K562 (cell line): ENCODE data around the gene CFD. TPM values are rescaled to one million over a fixed set of nuclear protein-coding genes. Genes with fewer than 3 reads are reported as not detected.

Source experiments
- CBFB ChIP-seq: sonication (generic); formaldehyde crosslinking; IDR thresholded peaks from 2 replicates; pipeline ENCODE4 v1.4.0; 2020; ENCODE audit warnings: mild to moderate bottlenecking, missing genetic modification reagents
- CXXC5 ChIP-seq: fragments of 250-450 bp; sonication (Bioruptor Pico); IDR thresholded peaks from 2 replicates; pipeline ENCODE4 v1.8.0; 2022; ENCODE audit warnings: inconsistent platforms, mild to moderate bottlenecking, moderate library complexity
- HDAC2 ChIP-seq: fragments of 450-650 bp; IDR thresholded peaks from 2 replicates; pipeline ENCODE4 v1.6.1; 2016; ENCODE audit warnings: mild to moderate bottlenecking
- HMGN3 ChIP-seq: IDR thresholded peaks from 2 replicates; pipeline ENCODE4 v1.6.1; 2011; ENCODE audit warnings: borderline replicate concordance, low read depth, mild to moderate bottlenecking, mixed read lengths, low read length; ENCODE audit not compliant: insufficient read length; ENCODE audit errors: extremely low read depth
- PCBP1 ChIP-seq: fragments of 200-400 bp; formaldehyde crosslinking; IDR thresholded peaks from 2 replicates; pipeline ENCODE4 v1.6.1; 2018; ENCODE audit warnings: mild to moderate bottlenecking, low read depth, low read length; ENCODE audit not compliant: poor library complexity, severe bottlenecking
- POLR2A ChIP-seq: fragments of 450-650 bp; conservative IDR thresholded peaks from 2 replicates; pipeline ENCODE4 v1.6.1; 2016
- POLR2G ChIP-seq: fragments of 200-400 bp; formaldehyde crosslinking; IDR thresholded peaks from 2 replicates; pipeline ENCODE4 v1.6.1; 2017; ENCODE audit warnings: low read depth, mild to moderate bottlenecking, antibody characterized with exemption, low read length, moderate library complexity
- RBM22 ChIP-seq: fragments of 200-400 bp; formaldehyde crosslinking; IDR thresholded peaks from 2 replicates; pipeline ENCODE4 v1.6.1; 2018; ENCODE audit warnings: low read length, low read depth; ENCODE audit not compliant: poor library complexity, severe bottlenecking
- SFPQ ChIP-seq: fragments of 200-400 bp; formaldehyde crosslinking; IDR thresholded peaks from 2 replicates; pipeline ENCODE4 v1.6.1; 2017; ENCODE audit warnings: mild to moderate bottlenecking, low read depth, low read length, moderate library complexity
- TBP ChIP-seq: optimal IDR thresholded peaks from 2 replicates; pipeline ENCODE3; 2011; ENCODE audit warnings: low read depth, low read length, improper control_type of control experiment
- ZC3H11A ChIP-seq: IDR thresholded peaks from 2 replicates; pipeline ENCODE4 v1.6.1; 2012; ENCODE audit warnings: low read depth, low read length, improper control_type of control experiment
- polyA plus RNA-seq, 8 experiments: library from polyadenylated mRNA; depleted of rRNA in 4 of 8; stranded (reverse) in 5 of 8; unstranded in 3 of 8; fragments of >200 nt; fragmentation: Nextera tagmentation in 2 of 8; fragmentation: Illumina TruSeq in 1 of 8; extraction: Ambion mirVana in 2 of 8; extraction: Trizol in 1 of 8; gene quantifications; 2 replicates each; pipeline versions ENCODE4 v1.2.1 to v1.2.3, GENCODE V29; 2011 to 2014; ENCODE audit warnings: inconsistent platforms in 1 of 8, missing spikeins in 1 of 8
- total RNA-seq, 7 experiments: library from RNA; depleted of rRNA in 6 of 7; stranded (reverse); fragments of >200 nt in 6 of 7; fragmentation: Illumina TruSeq in 2 of 7; extraction: Trizol in 2 of 7; gene quantifications; 2 replicates each; pipeline versions ENCODE4 v1.2.1 to v1.2.3, GENCODE V29; 2011 to 2021; ENCODE audit warnings: low replicate concordance in 1 of 7
- TF ChIP-seq, protein P1 (sequence below): IDR thresholded peaks from 2 replicates; pipeline ENCODE4 v1.6.1; 2014; ENCODE audit warnings: antibody characterized with exemption
- TF ChIP-seq, protein P2 (sequence below), 2 experiments: IDR thresholded peaks in 1 of 2; conservative IDR thresholded peaks in 1 of 2; 2 replicates each; pipeline ENCODE4 v1.6.1; 2016; ENCODE audit warnings: low read depth in 2 of 2, mild to moderate bottlenecking in 1 of 2, missing compliant biosample characterization in 1 of 2, missing genetic modification characterization in 1 of 2, moderate library complexity in 1 of 2
- TF ChIP-seq, protein P3 (sequence below): sonication (generic); formaldehyde crosslinking; IDR thresholded peaks from 2 replicates; pipeline ENCODE4 v1.8.1; 2023; ENCODE audit warnings: mild to moderate bottlenecking, missing genetic modification reagents
- TF ChIP-seq, protein P4 (sequence below): sonication (generic); formaldehyde crosslinking; IDR thresholded peaks from 2 replicates; pipeline ENCODE4 v1.8.1; 2023; ENCODE audit warnings: mild to moderate bottlenecking, missing genetic modification reagents

The CFD gene
- total and polyA plus RNA-seq, 9 of the 15 experiments (the other 6 are each of a cell fraction or from before 2014, with no cell fraction given) = 0.52 to 59.4 (median 7.6) TPM

GRCh38 chr19:866769-867300 lies 7.4 kb downstream of the CFD start (continued):
- TF ChIP-seq SFPQ (no peak), CBFB (CRISPR knock-in tag) (no peak), RBM22 (peak; percentile 72), CXXC5 (CRISPR knock-in tag) (no peak), HDAC2 (no peak), HMGN3 (peak; percentile 45), TBP (no peak), POLR2A (no peak), PCBP1 (peak; percentile 44), POLR2G (peak; percentile 82), ZC3H11A (no peak)
- TF ChIP-seq, protein P1, sequence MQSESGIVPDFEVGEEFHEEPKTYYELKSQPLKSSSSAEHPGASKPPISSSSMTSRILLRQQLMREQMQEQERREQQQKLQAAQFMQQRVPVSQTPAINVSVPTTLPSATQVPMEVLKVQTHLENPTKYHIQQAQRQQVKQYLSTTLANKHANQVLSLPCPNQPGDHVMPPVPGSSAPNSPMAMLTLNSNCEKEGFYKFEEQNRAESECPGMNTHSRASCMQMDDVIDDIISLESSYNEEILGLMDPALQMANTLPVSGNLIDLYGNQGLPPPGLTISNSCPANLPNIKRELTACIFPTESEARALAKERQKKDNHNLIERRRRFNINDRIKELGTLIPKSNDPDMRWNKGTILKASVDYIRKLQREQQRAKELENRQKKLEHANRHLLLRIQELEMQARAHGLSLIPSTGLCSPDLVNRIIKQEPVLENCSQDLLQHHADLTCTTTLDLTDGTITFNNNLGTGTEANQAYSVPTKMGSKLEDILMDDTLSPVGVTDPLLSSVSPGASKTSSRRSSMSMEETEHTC = no peak
- TF ChIP-seq, protein P2, sequence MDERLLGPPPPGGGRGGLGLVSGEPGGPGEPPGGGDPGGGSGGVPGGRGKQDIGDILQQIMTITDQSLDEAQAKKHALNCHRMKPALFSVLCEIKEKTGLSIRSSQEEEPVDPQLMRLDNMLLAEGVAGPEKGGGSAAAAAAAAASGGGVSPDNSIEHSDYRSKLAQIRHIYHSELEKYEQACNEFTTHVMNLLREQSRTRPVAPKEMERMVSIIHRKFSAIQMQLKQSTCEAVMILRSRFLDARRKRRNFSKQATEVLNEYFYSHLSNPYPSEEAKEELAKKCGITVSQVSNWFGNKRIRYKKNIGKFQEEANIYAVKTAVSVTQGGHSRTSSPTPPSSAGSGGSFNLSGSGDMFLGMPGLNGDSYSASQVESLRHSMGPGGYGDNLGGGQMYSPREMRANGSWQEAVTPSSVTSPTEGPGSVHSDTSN (CRISPR knock-in tag; IDR thresholded peaks at IDR 0.05; ENCODE audit: low read depth) = no peak
- TF ChIP-seq, protein P2 (tag; conservative IDR thresholded peaks at IDR 0.05; ENCODE audit: low read depth) = no peak
- TF ChIP-seq, protein P3, sequence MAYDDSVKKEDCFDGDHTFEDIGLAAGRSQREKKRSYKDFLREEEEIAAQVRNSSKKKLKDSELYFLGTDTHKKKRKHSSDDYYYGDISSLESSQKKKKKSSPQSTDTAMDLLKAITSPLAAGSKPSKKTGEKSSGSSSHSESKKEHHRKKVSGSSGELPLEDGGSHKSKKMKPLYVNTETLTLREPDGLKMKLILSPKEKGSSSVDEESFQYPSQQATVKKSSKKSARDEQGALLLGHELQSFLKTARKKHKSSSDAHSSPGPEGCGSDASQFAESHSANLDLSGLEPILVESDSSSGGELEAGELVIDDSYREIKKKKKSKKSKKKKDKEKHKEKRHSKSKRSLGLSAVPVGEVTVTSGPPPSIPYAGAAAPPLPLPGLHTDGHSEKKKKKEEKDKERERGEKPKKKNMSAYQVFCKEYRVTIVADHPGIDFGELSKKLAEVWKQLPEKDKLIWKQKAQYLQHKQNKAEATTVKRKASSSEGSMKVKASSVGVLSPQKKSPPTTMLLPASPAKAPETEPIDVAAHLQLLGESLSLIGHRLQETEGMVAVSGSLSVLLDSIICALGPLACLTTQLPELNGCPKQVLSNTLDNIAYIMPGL (CRISPR knock-in tag) = no peak
- TF ChIP-seq, protein P4, sequence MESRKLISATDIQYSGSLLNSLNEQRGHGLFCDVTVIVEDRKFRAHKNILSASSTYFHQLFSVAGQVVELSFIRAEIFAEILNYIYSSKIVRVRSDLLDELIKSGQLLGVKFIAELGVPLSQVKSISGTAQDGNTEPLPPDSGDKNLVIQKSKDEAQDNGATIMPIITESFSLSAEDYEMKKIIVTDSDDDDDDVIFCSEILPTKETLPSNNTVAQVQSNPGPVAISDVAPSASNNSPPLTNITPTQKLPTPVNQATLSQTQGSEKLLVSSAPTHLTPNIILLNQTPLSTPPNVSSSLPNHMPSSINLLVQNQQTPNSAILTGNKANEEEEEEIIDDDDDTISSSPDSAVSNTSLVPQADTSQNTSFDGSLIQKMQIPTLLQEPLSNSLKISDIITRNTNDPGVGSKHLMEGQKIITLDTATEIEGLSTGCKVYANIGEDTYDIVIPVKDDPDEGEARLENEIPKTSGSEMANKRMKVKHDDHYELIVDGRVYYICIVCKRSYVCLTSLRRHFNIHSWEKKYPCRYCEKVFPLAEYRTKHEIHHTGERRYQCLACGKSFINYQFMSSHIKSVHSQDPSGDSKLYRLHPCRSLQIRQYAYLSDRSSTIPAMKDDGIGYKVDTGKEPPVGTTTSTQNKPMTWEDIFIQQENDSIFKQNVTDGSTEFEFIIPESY (CRISPR knock-in tag) = peak; percentile 71
